WTC11 (cell line): ENCODE results near the gene CCER1. TPM values are rescaled to one million over a fixed set of nuclear protein-coding genes. Genes with fewer than 3 reads are reported as not detected.

ENCODE experiments used
- ATAC-seq: fragments of 200-7000 bp; cut with Tn5 transposase; 2 replicates; pipeline ENCODE4 v1.10.0; 2021; ENCODE audit warnings: mild to moderate bottlenecking, moderate library complexity
- CTCF ChIA-PET: fragments of 300-600 bp; sonication (Branson Sonifier 250); formaldehyde crosslinking; loops from one replicate; lab custom pipeline; 2021; ENCODE audit warnings: antibody characterized with exemption; lab: Charles Lee
- POLR2A ChIA-PET: fragments of 350-600 bp; sonication (Branson Sonifier 250); formaldehyde crosslinking; loops from one replicate; lab custom pipeline; 2021; ENCODE audit warnings: antibody characterized with exemption; lab: Charles Lee
- DNase-seq: peaks from one replicate; pipeline ENCODE4 v3.0.0; 2021; ENCODE audit warnings: low spot score
- H3K27ac Mint-ChIP-seq: 2 replicates; pipeline ENCODE4 v1.8.0; 2021; ENCODE audit warnings: mixed read lengths
- H3K27me3 Mint-ChIP-seq: 2 replicates; pipeline ENCODE4 v1.8.0; 2021; ENCODE audit warnings: low read depth, mild to moderate bottlenecking, moderate library complexity, mixed read lengths
- H3K36me3 Mint-ChIP-seq: 2 replicates; pipeline ENCODE4 v1.8.0; 2021; ENCODE audit warnings: mixed read lengths
- H3K4me1 Mint-ChIP-seq: 2 replicates; pipeline ENCODE4 v1.8.0; 2022; ENCODE audit warnings: mixed read lengths
- H3K4me3 Mint-ChIP-seq: 2 replicates; pipeline ENCODE4 v1.8.0; 2021; ENCODE audit warnings: mild to moderate bottlenecking, moderate library complexity, mixed read lengths
- H3K9me3 Mint-ChIP-seq: 2 replicates; pipeline ENCODE4 v1.8.0; 2021; ENCODE audit warnings: mixed read lengths
- ARID4B ChIP-seq: sonication (generic); formaldehyde crosslinking; IDR thresholded peaks from 2 replicates; pipeline ENCODE4 v1.8.0; 2023; ENCODE audit warnings: missing genetic modification reagents, mild to moderate bottlenecking, borderline replicate concordance
- ETV6 ChIP-seq: sonication (generic); formaldehyde crosslinking; IDR thresholded peaks from 2 replicates; pipeline ENCODE4 v1.8.1; 2022; ENCODE audit warnings: mild to moderate bottlenecking, missing genetic modification reagents
- FOXJ3 ChIP-seq: sonication (generic); formaldehyde crosslinking; IDR thresholded peaks from 2 replicates; pipeline ENCODE4 v1.9.0; 2021; ENCODE audit warnings: missing genetic modification reagents, mild to moderate bottlenecking, borderline replicate concordance
- GABPB1 ChIP-seq: sonication (generic); formaldehyde crosslinking; IDR thresholded peaks from 2 replicates; pipeline ENCODE4 v1.8.1; 2023; ENCODE audit warnings: mild to moderate bottlenecking, missing genetic modification reagents
- GRHL2 ChIP-seq: fragments of 250-450 bp; sonication (Bioruptor Pico); IDR thresholded peaks from 2 replicates; pipeline ENCODE4 v1.8.0; 2022; ENCODE audit warnings: mild to moderate bottlenecking, moderate library complexity; ENCODE audit not compliant: insufficient replicate concordance, severe bottlenecking
- HMGXB4 ChIP-seq: sonication (generic); formaldehyde crosslinking; IDR thresholded peaks from 2 replicates; pipeline ENCODE4 v1.8.1; 2023; ENCODE audit warnings: mild to moderate bottlenecking, moderate library complexity, missing genetic modification reagents
- IRF1 ChIP-seq: sonication (generic); formaldehyde crosslinking; IDR thresholded peaks from 2 replicates; pipeline ENCODE4 v1.8.0; 2023; ENCODE audit warnings: missing genetic modification reagents
- JAZF1 ChIP-seq: fragments of 250-450 bp; sonication (Bioruptor Pico); IDR thresholded peaks from 2 replicates; pipeline ENCODE4 v1.9.0; 2021; ENCODE audit warnings: moderate library complexity, mild to moderate bottlenecking, inconsistent platforms
- MLX ChIP-seq: sonication (generic); formaldehyde crosslinking; IDR thresholded peaks from 2 replicates; pipeline ENCODE4 v1.8.1; 2023; ENCODE audit warnings: mild to moderate bottlenecking, missing genetic modification reagents, moderate library complexity
- NFYB ChIP-seq: sonication (generic); formaldehyde crosslinking; conservative IDR thresholded peaks from 2 replicates; pipeline ENCODE4 v1.8.0; 2022; ENCODE audit warnings: low read depth, missing genetic modification reagents
- PRRX2 ChIP-seq: fragments of 250-450 bp; sonication (Bioruptor Pico); IDR thresholded peaks from 2 replicates; pipeline ENCODE4 v1.8.0; 2021; ENCODE audit warnings: mild to moderate bottlenecking
- RELA ChIP-seq: sonication (generic); formaldehyde crosslinking; IDR thresholded peaks from 2 replicates; pipeline ENCODE4 v1.8.1; 2022; ENCODE audit warnings: missing genetic modification reagents, mild to moderate bottlenecking, borderline replicate concordance
- SMAD4 ChIP-seq: sonication (generic); formaldehyde crosslinking; IDR thresholded peaks from 2 replicates; pipeline ENCODE4 v1.8.0; 2022; ENCODE audit warnings: mild to moderate bottlenecking, missing genetic modification reagents
- ZNF232 ChIP-seq: sonication (generic); formaldehyde crosslinking; IDR thresholded peaks from 2 replicates; pipeline ENCODE4 v1.8.0; 2022; ENCODE audit warnings: mild to moderate bottlenecking, missing genetic modification reagents
- total RNA-seq: library from RNA; stranded (reverse); gene quantifications from 3 replicates; pipeline ENCODE4 v1.2.3, GENCODE V29; 2021
- TF ChIP-seq, protein P1 (sequence below): sonication (generic); formaldehyde crosslinking; conservative IDR thresholded peaks from 2 replicates; pipeline ENCODE4 v1.8.1; 2022; ENCODE audit warnings: mild to moderate bottlenecking, missing genetic modification reagents
- TF ChIP-seq, protein P2 (sequence below): fragments of 250-450 bp; sonication (Bioruptor Pico); IDR thresholded peaks from 2 replicates; pipeline ENCODE4 v1.9.0; 2021; ENCODE audit warnings: moderate library complexity, mild to moderate bottlenecking, inconsistent platforms, borderline replicate concordance
- TF ChIP-seq, protein P3 (sequence below): sonication (generic); formaldehyde crosslinking; conservative IDR thresholded peaks from 2 replicates; pipeline ENCODE4 v1.8.1; 2023; ENCODE audit warnings: mild to moderate bottlenecking, low read depth, missing genetic modification reagents, moderate library complexity

The CCER1 gene
- total RNA-seq, 1 experiment from 2014 or later = not detected

GRCh38 chr12:90922145-90922627 is 32.8 kb downstream of the CCER1 start (continued):
- TF ChIP-seq, protein P1, sequence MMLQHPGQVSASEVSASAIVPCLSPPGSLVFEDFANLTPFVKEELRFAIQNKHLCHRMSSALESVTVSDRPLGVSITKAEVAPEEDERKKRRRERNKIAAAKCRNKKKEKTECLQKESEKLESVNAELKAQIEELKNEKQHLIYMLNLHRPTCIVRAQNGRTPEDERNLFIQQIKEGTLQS (CRISPR knock-in tag) = no peak
- TF ChIP-seq, all 79 proteins: peak for 0

DNA sequence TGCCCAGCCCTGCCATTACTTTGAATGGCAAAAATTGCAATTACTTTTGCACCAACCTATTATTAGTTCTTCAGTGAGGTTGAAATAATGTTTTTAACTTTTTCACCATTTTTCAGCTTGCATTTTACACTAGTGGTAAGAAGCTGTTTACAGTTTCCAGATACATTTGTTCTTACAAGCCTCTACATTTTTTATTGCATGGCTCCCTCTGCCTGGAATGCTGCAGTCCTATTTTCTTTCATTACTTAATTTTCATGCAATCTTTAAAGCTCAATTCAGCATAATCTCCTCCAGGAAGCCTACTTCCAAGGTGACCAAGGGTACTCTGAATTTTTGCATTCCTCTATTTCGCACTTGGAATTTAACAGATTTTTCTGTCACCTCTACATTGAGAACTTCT is 33.4 kb downstream of the CCER1 start:
- DNase-seq = no peak
- no peaks in the 10 kb centered on the region for H3K9me3 Mint-ChIP-seq
- no peaks in the 10 kb centered on the region for H3K36me3 Mint-ChIP-seq
- ChIA-PET POLR2A (no interaction called here), CTCF (no interaction called here)
- ATAC-seq = no peak
- TF ChIP-seq JAZF1 (CRISPR knock-in tag) = no peak
- TF ChIP-seq, protein P2, sequence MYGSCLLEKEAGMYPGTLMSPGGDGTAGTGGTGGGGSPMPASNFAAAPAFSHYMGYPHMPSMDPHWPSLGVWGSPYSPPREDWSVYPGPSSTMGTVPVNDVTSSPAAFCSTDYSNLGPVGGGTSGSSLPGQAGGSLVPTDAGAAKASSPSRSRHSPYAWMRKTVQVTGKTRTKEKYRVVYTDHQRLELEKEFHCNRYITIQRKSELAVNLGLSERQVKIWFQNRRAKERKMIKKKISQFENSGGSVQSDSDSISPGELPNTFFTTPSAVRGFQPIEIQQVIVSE (CRISPR knock-in tag) = no peak
- TF ChIP-seq ZNF232 (CRISPR knock-in tag) = no peak
- TF ChIP-seq RELA = no peak
- no peak for TF ChIP-seq FOXJ3 (CRISPR knock-in tag)
- no peak for TF ChIP-seq ARID4B (CRISPR knock-in tag)
- no peak for TF ChIP-seq PRRX2 (CRISPR knock-in tag)
- H3K4me3 Mint-ChIP-seq = no peak overlapping the region
- peaks cover 32% of the 10 kb centered on the region for H3K27me3 Mint-ChIP-seq
- no peak overlapping the region for H3K27ac Mint-ChIP-seq
- peaks cover 9% of the 10 kb centered on the region for H3K4me1 Mint-ChIP-seq

DNA sequence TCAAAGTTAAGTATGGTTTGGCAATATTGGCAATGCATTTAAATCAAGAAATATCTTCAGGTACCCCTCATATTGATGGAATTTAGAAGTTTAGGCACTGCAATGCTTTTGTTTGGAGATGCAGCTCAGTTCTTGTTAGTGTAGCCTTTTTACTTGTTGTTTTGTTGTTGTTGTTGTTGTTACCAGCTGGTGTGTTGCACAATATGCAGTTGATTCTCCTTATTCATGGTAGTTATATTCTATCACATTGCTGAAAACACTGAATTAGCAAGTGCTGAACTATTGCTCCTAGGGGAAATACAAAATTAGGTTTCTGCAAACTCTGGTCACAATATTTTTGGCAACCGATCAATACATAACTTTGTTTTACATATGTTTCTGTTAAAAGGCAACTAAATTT is 34.8 kb downstream of the CCER1 start:
- ATAC-seq (no peak), DNase-seq (no peak)
- Mint-ChIP-seq H3K27me3 (peaks cover 21% of the 10 kb centered on the region), H3K4me3 (no peak overlapping the region), H3K27ac (no peak overlapping the region), H3K36me3 (no peaks in the 10 kb centered on the region), H3K9me3 (no peaks in the 10 kb centered on the region), H3K4me1 (peaks cover 9% of the 10 kb centered on the region)
- ChIA-PET POLR2A (no interaction called here), CTCF (no interaction called here)
- TF ChIP-seq MLX (CRISPR knock-in tag) = no peak
- TF ChIP-seq, protein P3, sequence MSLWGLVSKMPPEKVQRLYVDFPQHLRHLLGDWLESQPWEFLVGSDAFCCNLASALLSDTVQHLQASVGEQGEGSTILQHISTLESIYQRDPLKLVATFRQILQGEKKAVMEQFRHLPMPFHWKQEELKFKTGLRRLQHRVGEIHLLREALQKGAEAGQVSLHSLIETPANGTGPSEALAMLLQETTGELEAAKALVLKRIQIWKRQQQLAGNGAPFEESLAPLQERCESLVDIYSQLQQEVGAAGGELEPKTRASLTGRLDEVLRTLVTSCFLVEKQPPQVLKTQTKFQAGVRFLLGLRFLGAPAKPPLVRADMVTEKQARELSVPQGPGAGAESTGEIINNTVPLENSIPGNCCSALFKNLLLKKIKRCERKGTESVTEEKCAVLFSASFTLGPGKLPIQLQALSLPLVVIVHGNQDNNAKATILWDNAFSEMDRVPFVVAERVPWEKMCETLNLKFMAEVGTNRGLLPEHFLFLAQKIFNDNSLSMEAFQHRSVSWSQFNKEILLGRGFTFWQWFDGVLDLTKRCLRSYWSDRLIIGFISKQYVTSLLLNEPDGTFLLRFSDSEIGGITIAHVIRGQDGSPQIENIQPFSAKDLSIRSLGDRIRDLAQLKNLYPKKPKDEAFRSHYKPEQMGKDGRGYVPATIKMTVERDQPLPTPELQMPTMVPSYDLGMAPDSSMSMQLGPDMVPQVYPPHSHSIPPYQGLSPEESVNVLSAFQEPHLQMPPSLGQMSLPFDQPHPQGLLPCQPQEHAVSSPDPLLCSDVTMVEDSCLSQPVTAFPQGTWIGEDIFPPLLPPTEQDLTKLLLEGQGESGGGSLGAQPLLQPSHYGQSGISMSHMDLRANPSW (CRISPR knock-in tag) = no peak
- TF ChIP-seq GABPB1 (CRISPR knock-in tag) = no peak
- no peak for TF ChIP-seq RELA
- TF ChIP-seq JAZF1 (CRISPR knock-in tag) = no peak

GRCh38 chr12:90917431-90917830 is 37.5 kb downstream of the CCER1 start:
- CTCF ChIA-PET = no interaction called here
- TF ChIP-seq ETV6 (CRISPR knock-in tag) = no peak
- no peak for TF ChIP-seq NFYB
- no peak for TF ChIP-seq IRF1 (CRISPR knock-in tag)
- no peak for TF ChIP-seq GABPB1 (CRISPR knock-in tag)
- no peak for TF ChIP-seq HMGXB4 (CRISPR knock-in tag)
- TF ChIP-seq SMAD4 (CRISPR knock-in tag) = no peak
- no peak for TF ChIP-seq GRHL2 (CRISPR knock-in tag)

More at GRCh38 chr12:90917431-90917830, 37.5 kb downstream of the CCER1 start:
- H3K27me3 Mint-ChIP-seq = no peaks in the 10 kb centered on the region
- no peak for ATAC-seq
- H3K4me1 Mint-ChIP-seq = peaks cover 9% of the 10 kb centered on the region
- no peak for DNase-seq
- peaks cover 22% of the 10 kb centered on the region for H3K9me3 Mint-ChIP-seq
- peaks cover 9% of the 10 kb centered on the region for H3K36me3 Mint-ChIP-seq
- H3K27ac Mint-ChIP-seq = no peak overlapping the region
- POLR2A ChIA-PET = no interaction called here
- H3K4me3 Mint-ChIP-seq = no peak overlapping the region
